DMS79 (cell line): ENCODE measurements around the gene ZC2HC1B.

Source experiments
- DNase-seq: peaks from one replicate; lab custom pipeline; 2025; lab: John Stamatoyannopoulos, UW

ZC2HC1B gene

GRCh38 chr6:143936347-143936746 lies 72.1 kb downstream of the ZC2HC1B start:
- no peak for DNase-seq

GRCh38 chr6:143936778-143937667 lies 72.7 kb downstream of the ZC2HC1B start:
- no peak for DNase-seq

- DNase-seq: no peak
Measured at GRCh38 chr6:143937668-143937970, 73.3 kb downstream of the ZC2HC1B start.

- DNase-seq: no peak
Measured at GRCh38 chr6:143939364-143939763, 75.1 kb downstream of the ZC2HC1B start.

- DNase-seq: no peak
Measured at GRCh38 chr6:143940011-143940597, 75.8 kb downstream of the ZC2HC1B start.

GRCh38 chr6:143941852-143942627 lies 77.8 kb downstream of the ZC2HC1B start:
- no peak for DNase-seq

GRCh38 chr6:143948208-143948607 lies 83.9 kb downstream of the ZC2HC1B start:
- DNase-seq: no peak

GRCh38 chr6:143949535-143949934 lies 85.3 kb downstream of the ZC2HC1B start:
- no peak for DNase-seq

GRCh38 chr6:143949962-143950361 lies 85.7 kb downstream of the ZC2HC1B start:
- no peak for DNase-seq

GRCh38 chr6:143950875-143951274 lies 86.6 kb downstream of the ZC2HC1B start:
- no peak for DNase-seq

- no peak for DNase-seq
Measured at GRCh38 chr6:143952060-143952778, 87.9 kb downstream of the ZC2HC1B start.

- no peak for DNase-seq
Measured at GRCh38 chr6:143952947-143953701, 88.8 kb downstream of the ZC2HC1B start.

- no peak for DNase-seq
Measured at GRCh38 chr6:143953922-143954321, 89.6 kb downstream of the ZC2HC1B start.

GRCh38 chr6:143955971-143956370 lies 91.7 kb downstream of the ZC2HC1B start:
- no peak for DNase-seq

GRCh38 chr6:143957679-143958274 lies 93.5 kb downstream of the ZC2HC1B start:
- no peak for DNase-seq

GRCh38 chr6:143958839-143959399 lies 94.6 kb downstream of the ZC2HC1B start:
- DNase-seq: no peak

- DNase-seq: no peak
Measured at GRCh38 chr6:143959927-143960326, 95.7 kb downstream of the ZC2HC1B start.

- no peak for DNase-seq
Measured at GRCh38 chr6:143961066-143961465, 96.8 kb downstream of the ZC2HC1B start.

- no peak for DNase-seq
Measured at GRCh38 chr6:143961886-143962878, 97.9 kb downstream of the ZC2HC1B start.
